NCI-H345 treated with DMSO at 0.1 percent for 48 hours (cell line): Measurements from ENCODE around the gene GNGT1.

Experiments used
- DNase-seq: peaks from one replicate; lab custom pipeline; 2025; ENCODE audit not compliant: unreplicated experiment; lab: John Stamatoyannopoulos, UW

GNGT1 gene

GRCh38 chr7:93938293-93938692 lies 31.9 kb downstream of the GNGT1 start:
- no peak for DNase-seq

DNA sequence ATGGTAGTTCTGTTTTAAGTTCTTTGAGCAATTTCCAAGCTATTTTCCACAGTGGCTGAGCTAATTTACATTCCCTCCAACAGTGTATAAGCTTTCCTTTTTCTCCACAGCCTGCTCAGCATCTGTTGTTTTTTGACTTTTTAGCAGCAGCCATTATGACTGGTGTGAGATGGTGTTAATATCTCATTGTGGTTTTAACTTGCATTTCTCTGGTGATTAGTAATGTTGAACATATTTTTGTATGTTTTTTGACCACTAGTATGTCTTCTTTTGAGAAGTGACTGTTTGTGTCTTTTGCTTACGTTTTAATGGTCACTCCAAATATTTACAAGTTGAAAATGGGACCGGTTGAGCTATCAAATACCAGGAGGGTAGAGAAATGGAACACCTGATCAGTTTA lies 35.6 kb downstream of the GNGT1 start:
- DNase-seq, result no peak

- no peak for DNase-seq
Observed at GRCh38 chr7:93943816-93944540, 37.6 kb downstream of the GNGT1 start.

DNA sequence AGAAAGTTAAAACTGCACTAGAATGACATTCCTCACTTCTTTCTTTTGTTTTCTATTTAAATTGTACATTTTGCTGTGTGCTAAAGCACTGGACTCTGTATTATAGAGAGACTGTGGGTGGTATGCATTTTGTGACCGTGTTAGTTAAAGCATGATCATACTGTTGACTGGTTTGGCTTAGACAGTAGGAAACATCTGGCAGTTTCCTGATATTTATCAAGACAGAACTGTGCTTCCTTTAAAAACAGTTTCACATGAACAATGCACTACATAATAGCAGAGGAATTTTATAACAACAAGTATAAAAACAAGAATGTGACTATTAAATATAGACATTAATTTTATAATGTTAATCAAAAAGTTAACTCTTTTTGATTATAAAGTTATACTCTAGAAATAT lies 38.3 kb downstream of the GNGT1 start:
- DNase-seq, result no peak

DNA sequence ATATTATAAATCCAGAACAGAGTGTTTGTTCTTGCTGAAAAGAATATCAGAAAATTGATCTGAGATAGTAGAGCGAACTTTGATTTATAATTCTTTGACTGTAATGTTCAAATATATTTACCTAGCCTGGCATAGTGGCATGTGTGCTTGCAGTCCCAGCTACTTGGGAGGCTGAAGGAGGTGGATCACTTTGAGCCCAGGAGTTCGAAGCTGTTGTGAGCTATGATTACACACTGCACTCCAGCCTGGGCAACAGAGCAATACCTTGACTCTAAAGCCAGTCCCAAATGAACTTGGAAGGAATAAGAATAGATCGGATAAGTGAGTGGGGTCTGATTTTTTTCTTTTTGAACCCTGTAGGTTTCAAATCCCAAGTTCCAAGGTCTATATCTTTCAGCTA lies 38.7 kb downstream of the GNGT1 start:
- no peak for DNase-seq

DNA sequence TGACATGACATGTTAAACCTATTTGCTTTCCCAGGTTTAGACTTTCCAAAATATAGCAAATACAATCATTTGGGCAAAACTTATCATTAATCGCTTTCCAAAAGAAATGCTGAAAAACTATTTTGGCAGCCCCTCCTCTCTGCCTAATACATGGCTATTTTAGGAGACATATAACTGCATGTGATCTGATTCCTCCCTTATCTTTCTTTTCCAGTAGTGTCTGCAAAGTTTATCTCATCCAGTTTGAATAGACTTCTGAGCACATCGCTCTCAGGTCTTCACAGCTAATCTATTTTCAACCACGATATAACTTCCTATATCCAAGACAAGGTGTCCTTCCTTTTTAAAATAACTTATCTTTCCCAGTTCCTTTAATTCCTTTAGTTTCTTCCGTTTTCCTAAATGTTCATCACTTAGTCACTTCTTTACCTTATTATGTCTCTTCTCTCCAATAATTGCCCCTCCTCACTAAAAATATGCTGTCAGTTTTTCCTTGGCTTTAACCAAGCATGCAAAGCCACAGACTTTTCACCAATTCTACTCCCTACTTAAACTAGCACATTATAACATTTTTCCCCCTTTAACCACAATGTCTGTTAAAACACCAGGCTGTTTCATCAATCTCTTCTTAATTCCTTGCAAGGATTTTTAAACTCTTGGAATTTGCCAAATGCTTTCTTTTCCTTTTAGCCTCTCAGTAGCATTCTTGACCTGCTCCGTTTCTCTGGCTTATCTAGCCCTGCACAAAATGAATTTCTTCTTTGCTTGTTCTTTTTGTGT lies 39.6 kb downstream of the GNGT1 start:
- DNase-seq, result no peak

GRCh38 chr7:93948106-93948505 lies 41.7 kb downstream of the GNGT1 start:
- no peak for DNase-seq

- no peak for DNase-seq
Observed at GRCh38 chr7:93948873-93949272, 42.5 kb downstream of the GNGT1 start.

GRCh38 chr7:93949423-93949822 lies 43.1 kb downstream of the GNGT1 start:
- no peak for DNase-seq

GRCh38 chr7:93955304-93955703 lies 48.9 kb downstream of the GNGT1 start:
- no peak for DNase-seq

DNA sequence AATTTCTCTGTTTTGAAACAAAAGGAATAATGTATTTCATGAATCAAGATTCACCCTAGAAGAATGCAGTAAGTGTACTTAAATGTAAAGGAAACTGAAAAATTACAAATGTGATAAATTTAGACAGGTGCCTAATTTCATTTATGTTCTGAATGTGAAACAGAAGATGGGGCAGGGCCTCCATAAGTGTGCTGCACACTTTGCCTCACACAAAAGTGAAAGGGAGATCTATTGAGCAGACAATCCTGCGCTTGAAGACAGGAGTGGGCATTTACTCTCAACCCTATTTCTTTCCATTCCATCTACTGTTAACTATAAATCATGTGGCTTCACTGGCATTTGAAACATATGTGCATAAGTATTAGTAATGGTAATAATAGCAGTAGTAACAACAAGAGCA lies 51.4 kb downstream of the GNGT1 start:
- no peak for DNase-seq

DNA sequence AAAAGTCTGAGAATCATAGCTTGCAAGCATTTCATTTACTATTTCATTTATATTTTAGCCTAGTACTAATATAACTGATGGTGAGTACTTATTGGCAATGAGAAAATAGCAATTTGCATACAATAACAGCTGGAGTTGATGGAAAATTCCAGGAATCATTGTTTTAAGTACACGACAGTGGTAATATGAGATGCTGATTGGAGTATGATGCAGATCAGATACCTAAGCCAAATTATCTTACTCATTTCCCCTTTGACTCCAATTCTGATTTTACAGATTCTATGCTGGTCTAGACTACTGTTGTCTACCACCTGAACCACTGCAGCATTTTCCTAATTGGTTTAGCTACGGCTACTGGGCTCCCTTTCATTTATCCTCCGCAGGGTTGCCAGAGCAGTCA lies 51.8 kb downstream of the GNGT1 start:
- no peak for DNase-seq

GRCh38 chr7:93958651-93959050 lies 52.3 kb downstream of the GNGT1 start:
- DNase-seq, result no peak
